Muscle of leg (tissue), 11 donors: ENCODE measurements around the gene PRRC2B. TPM values are rescaled to one million over a fixed set of nuclear protein-coding genes. Genes with fewer than 3 reads are reported as not detected.
"Not testable (repeated sequence)": the region's sequence is repeated elsewhere in the genome, so short reads cannot be mapped to it uniquely, and the experiment has no call there.

ENCODE experiments used
- DNase-seq: peaks from one replicate; pipeline ENCODE4 v3.0.0; 2013
- H3K27ac ChIP-seq: one replicate; pipeline ENCODE4 v1.5.1; 2013; ENCODE audit warnings: mild to moderate bottlenecking, low read length, control low read depth
- H3K27me3 ChIP-seq: one replicate; pipeline ENCODE4 v1.6.1; 2013; ENCODE audit warnings: low read length; ENCODE audit not compliant: control insufficient read depth, insufficient read depth
- H3K36me3 ChIP-seq: one replicate; pipeline ENCODE4 v1.6.1; 2013; ENCODE audit warnings: low read length; ENCODE audit not compliant: control insufficient read depth, insufficient read depth
- H3K4me1 ChIP-seq: one replicate; pipeline ENCODE4 v1.6.1; 2013; ENCODE audit warnings: low read length; ENCODE audit not compliant: control insufficient read depth, insufficient read depth
- H3K4me3 ChIP-seq: one replicate; pipeline ENCODE4 v1.5.1; 2013; ENCODE audit warnings: low read length, control low read depth
- H3K9me3 ChIP-seq: replicated peaks from 2 replicates; pipeline ENCODE4 v1.6.1; 2013; ENCODE audit warnings: low read depth, low read length; ENCODE audit not compliant: control insufficient read depth
- WGBS: methylation state at CpG from one replicate; pipeline ENCODE4 v1.1.5; 2013; ENCODE audit warnings: missing lambda C conversion rate; ENCODE audit not compliant: insufficient coverage; 5-methylcytosine and 5-hydroxymethylcytosine counted together
- polyA plus RNA-seq, 8 donors: library from polyadenylated mRNA; unstranded; fragments of 120-200 nt; gene quantifications; one replicate each; pipeline versions ENCODE4 v1.2.1 to v1.2.3, GENCODE V29; 2013; ENCODE audit warnings: inconsistent platforms in 1 of 8, low replicate concordance in 1 of 8; ENCODE audit not compliant: insufficient read length in 8 of 8, insufficient read depth in 1 of 8
- total RNA-seq: library from RNA; stranded (reverse); fragments of 120-200 nt; gene quantifications from one replicate; pipeline ENCODE4 v1.2.4, GENCODE V29; 2013

PRRC2B gene
- total and polyA plus RNA-seq, 9 donors, result 64.9 to 181 (median 148) TPM

- under 1% methylated on average over 30 of the region's 30 CpGs for WGBS
- H3K4me3 ChIP-seq, result no peak overlapping the region
- H3K4me1 ChIP-seq, result peaks cover 17% of the 10 kb centered on the region
- no peaks in the 10 kb centered on the region for H3K36me3 ChIP-seq
- peaks cover 57% of the 10 kb centered on the region for H3K27me3 ChIP-seq
- H3K9me3 ChIP-seq, result peaks cover 20% of the 10 kb centered on the region
- DNase-seq, result no peak
- no peak overlapping the region for H3K27ac ChIP-seq
Measured at GRCh38 chr9:131545786-131546335, 152.0 kb downstream of the PRRC2B start.

- peak overlapping the region; percentile 19 for H3K4me3 ChIP-seq
- no peak overlapping the region for H3K27ac ChIP-seq
- H3K36me3 ChIP-seq, result no peaks in the 10 kb centered on the region
- peaks cover 17% of the 10 kb centered on the region for H3K4me1 ChIP-seq
- peaks cover 57% of the 10 kb centered on the region for H3K27me3 ChIP-seq
- no peak for DNase-seq
- H3K9me3 ChIP-seq, result peaks cover 20% of the 10 kb centered on the region
- WGBS, result under 1% methylated on average over 34 of the region's 49 CpGs
Measured at GRCh38 chr9:131546336-131547084, 152.6 kb downstream of the PRRC2B start.

GRCh38 chr9:131549186-131549585 lies 155.3 kb downstream of the PRRC2B start:
- not testable (repeated sequence) for H3K4me3 ChIP-seq, H3K36me3 ChIP-seq, H3K9me3 ChIP-seq, DNase-seq, H3K27ac ChIP-seq
- Histone ChIP-seq H3K27me3 (peaks cover 56% of the 10 kb centered on the region), H3K4me1 (peaks cover 17% of the 10 kb centered on the region)
- WGBS, result 50% methylated on average over 9 of the region's 10 CpGs

Other genes with a start within 250 kb of the PRRC2B start
- 23.0 TPM for gene FAM78A, start 117.6 kb upstream of the PRRC2B start, total RNA-seq
- 10 to 100 TPM; 30.7 to 45.2 (median 33.7) TPM for gene FAM78A, start 117.6 kb upstream of the PRRC2B start, polyA plus RNA-seq
- 52.4 TPM for gene PLPP7, start 104.4 kb upstream of the PRRC2B start, total RNA-seq
- 10 to 100 TPM; 24.8 to 46.3 (median 37.0) TPM for gene PLPP7, start 104.4 kb upstream of the PRRC2B start, polyA plus RNA-seq
- 25.1 TPM for gene POMT1, start 108.8 kb downstream of the PRRC2B start, total RNA-seq
- gene POMT1, start 108.8 kb downstream of the PRRC2B start, polyA plus RNA-seq, result 10 to 100 TPM; 15.1 to 29.9 (median 22.3) TPM
- 19.6 TPM for gene UCK1, start 137.2 kb downstream of the PRRC2B start, total RNA-seq
- gene UCK1, start 137.2 kb downstream of the PRRC2B start, polyA plus RNA-seq, result 10 to 100 TPM; 22.1 to 28.2 (median 25.7) TPM
- not detected for gene PRRT1B, start 151.4 kb downstream of the PRRC2B start, total RNA-seq
- gene PRRT1B, start 151.4 kb downstream of the PRRC2B start, polyA plus RNA-seq, result under 1 TPM in 1 of 8 donors, not detected in 7; 0.57 TPM